A673 (cell line): ENCODE results near the gene ACVR2B.
"Not testable (repeated sequence)": the region's sequence is repeated elsewhere in the genome, so short reads cannot be mapped to it uniquely, and the experiment has no call there.

Experiments
- CTCF ChIP-seq: fragments of 300-800, 200-600 bp; sonication (generic); conservative IDR thresholded peaks from 2 replicates; pipeline ENCODE4 v1.5.1; 2017; ENCODE audit warnings: low read depth, mild to moderate bottlenecking, antibody characterized with exemption, low read length, moderate library complexity, mixed read lengths
- EZH2 ChIP-seq: fragments of 200-600 bp; sonication (generic); IDR thresholded peaks from 2 replicates; pipeline ENCODE4 v1.6.1; 2017; ENCODE audit warnings: borderline replicate concordance, low read depth, mild to moderate bottlenecking, mixed read lengths, antibody characterized with exemption, low read length; ENCODE audit not compliant: poor library complexity, severe bottlenecking

GRCh38 chr3:38420758-38421157 is 32.9 kb upstream of the ACVR2B start:
- TF ChIP-seq CTCF, EZH2: not testable (repeated sequence)
